MG63 (cell line): ENCODE results near the gene TSEN54. TPM values are rescaled to one million over a fixed set of nuclear protein-coding genes. Genes with fewer than 3 reads are reported as not detected.

Experiments
- DNase-seq: peaks from one replicate; pipeline ENCODE4 v3.0.0-alpha.2; 2020
- H3K27me3 ChIP-seq: fragments of 250-450 bp; sonication (Bioruptor Pico); 2 replicates; pipeline ENCODE4 v1.5.1; 2020; ENCODE audit warnings: mild to moderate bottlenecking, moderate library complexity
- H3K36me3 ChIP-seq: fragments of 250-450 bp; sonication (Bioruptor Pico); 2 replicates; pipeline ENCODE4 v1.5.1; 2020; ENCODE audit warnings: mild to moderate bottlenecking, moderate library complexity
- H3K4me3 ChIP-seq: fragments of 250-450 bp; sonication (Bioruptor Pico); 2 replicates; pipeline ENCODE4 v1.5.1; 2020; ENCODE audit warnings: mild to moderate bottlenecking, moderate library complexity
- H3K9me3 ChIP-seq: fragments of 250-450 bp; sonication (Bioruptor Pico); 2 replicates; pipeline ENCODE4 v1.5.1; 2020; ENCODE audit warnings: mild to moderate bottlenecking, moderate library complexity
- total RNA-seq: library from RNA; depleted of rRNA; stranded (reverse); fragments of >200 nt; shearing (Covaris generic); gene quantifications from 2 replicates; pipeline ENCODE4 v1.2.3, GENCODE V29; 2014; ENCODE audit warnings: low replicate concordance; rRNA removed

TSEN54 gene
- total RNA-seq, 1 experiment from 2014 or later: 83.8 TPM

DNA sequence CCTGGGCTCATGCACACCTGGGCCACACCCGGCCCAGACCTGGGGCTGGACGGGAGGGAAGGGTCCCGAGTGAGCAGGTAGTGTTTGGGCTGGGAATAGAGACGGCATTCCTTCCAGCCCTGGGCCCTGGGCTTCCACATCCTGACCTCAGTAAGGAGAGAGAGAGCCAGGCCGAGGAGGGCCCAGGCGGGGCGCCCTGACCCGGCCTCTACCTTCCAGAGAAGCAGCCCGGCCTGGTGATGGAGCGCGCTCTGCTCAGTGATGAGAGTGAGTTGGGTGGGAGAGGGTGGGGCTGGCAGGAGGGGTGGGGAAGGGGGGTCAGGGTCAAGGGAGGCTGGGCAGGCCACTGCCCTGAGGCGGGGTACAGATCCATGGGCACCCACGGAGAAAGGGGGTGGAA, 57.7 kb downstream of the TSEN54 start:
- no peaks in the 10 kb centered on the region for H3K36me3 ChIP-seq
- no peak for DNase-seq
- no peaks in the 10 kb centered on the region for H3K27me3 ChIP-seq
- no peak overlapping the region for H3K4me3 ChIP-seq
- H3K9me3 ChIP-seq: no peaks in the 10 kb centered on the region

Other genes with a start within 250 kb of the TSEN54 start
- 4.4 and 18.2 TPM in 2 replicates for gene MIF4GD, start 245.3 kb upstream of the TSEN54 start, total RNA-seq
- gene SLC25A19, start 227.1 kb upstream of the TSEN54 start, total RNA-seq: 17.8 and 21.7 TPM in 2 replicates
- gene GRB2, start 110.8 kb upstream of the TSEN54 start, total RNA-seq: 110 and 134 TPM in 2 replicates
- 10.7 and 12.5 TPM in 2 replicates for gene TMEM94, start 59.9 kb upstream of the TSEN54 start, total RNA-seq
- gene CASKIN2, start 991 bp upstream of the TSEN54 start, total RNA-seq: 3.9 and 7.8 TPM in 2 replicates
- 0.39 and 3.9 TPM in 2 replicates for gene LLGL2, start 9.2 kb downstream of the TSEN54 start, total RNA-seq
- 0.15 and 4.7 TPM in 2 replicates for gene MYO15B, start 71.3 kb downstream of the TSEN54 start, total RNA-seq
- 0.69 TPM in 1 of 2 replicates, not detected in the other for gene SMIM5, start 116.9 kb downstream of the TSEN54 start, total RNA-seq
- 16.8 and 23.0 TPM in 2 replicates for gene RECQL5, start 150.6 kb downstream of the TSEN54 start, total RNA-seq
- gene SAP30BP, start 150.8 kb downstream of the TSEN54 start, total RNA-seq: 105 and 108 TPM in 2 replicates
- gene ITGB4, start 204.9 kb downstream of the TSEN54 start, total RNA-seq: not detected in 2 replicates
- gene GALK1, start 248.7 kb downstream of the TSEN54 start, total RNA-seq: 30.4 and 51.1 TPM in 2 replicates